ENCODE data around the gene UBTF. TPM values are rescaled to one million over a fixed set of nuclear protein-coding genes. Genes with fewer than 3 reads are reported as not detected.

Gene UBTF
- total and polyA plus RNA-seq, 2 donors (not counting 3 experiments of a cell fraction or from before 2014, with no cell fraction given), result 14.7 to 84.7 TPM

GRCh38 chr17:44247440-44247841, 28.0 kb upstream of the UBTF start:
- Histone ChIP-seq H3K79me2 (ENCODE audit: control insufficient read depth, insufficient read depth, low read length) (no peaks in the 10 kb centered on the region), H3K9me3 (replicated peaks; ENCODE audit: control insufficient read depth, insufficient read depth, low read length) (no peaks in the 10 kb centered on the region), H3K4me2 (ENCODE audit: insufficient read depth, low read length) (no peak overlapping the region), H3K4me3 (replicated peaks in 1 of 3; ENCODE audit: insufficient read depth in 1 of 3, low read depth in 1 of 3, low read length in 3 of 3) (no peak overlapping the region), H3K4me1 (ENCODE audit: control insufficient read depth, extremely low read depth, insufficient read depth, low read length) (peaks cover 3% of the 10 kb centered on the region), H3K27me3 (ENCODE audit: control insufficient read depth in 2 of 2, insufficient read depth in 2 of 2, low read length in 2 of 2) (no peaks in the 10 kb centered on the region), H3K9me1 (replicated peaks; ENCODE audit: control insufficient read depth, extremely low read depth, insufficient read depth, low read length) (no peaks in the 10 kb centered on the region), H2AFZ (ENCODE audit: low read depth, low read length) (no peak overlapping the region), H4K20me1 (replicated peaks; ENCODE audit: control insufficient read depth, extremely low read depth, insufficient read depth, low read length) (no peaks in the 10 kb centered on the region), H3K9ac (replicated peaks; ENCODE audit: extremely low read depth, insufficient read depth, low read length) (no peak overlapping the region), H3K36me3 (ENCODE audit: control insufficient read depth in 2 of 2, extremely low read depth in 1 of 2, insufficient read depth in 2 of 2, low read length in 2 of 2) (no peaks in the 10 kb centered on the region), H3K27ac (ENCODE audit: insufficient read depth, low read depth, low read length) (no peak overlapping the region)
- intact Hi-C loops (cut with micrococcal nuclease) (no loop called here), dilution Hi-C loops (cut with MboI; ENCODE audit: extremely low pct_ligation_motif_present, low sequenced_read_pairs) (no loop called here)
- TF ChIP-seq EZH2 (IDR thresholded peaks at IDR 0.05; ENCODE audit: borderline replicate concordance, low read depth, low read length, severe bottlenecking) (no peak), POLR2AphosphoS5 (IDR thresholded peaks at IDR 0.05; ENCODE audit: insufficient read depth, low read depth, low read length) (no peak), FOS (IDR thresholded peaks at IDR 0.05; ENCODE audit: borderline replicate concordance, insufficient read depth, low read length) (no peak), JUN (IDR thresholded peaks at IDR 0.05; ENCODE audit: borderline replicate concordance, insufficient read depth, insufficient read length, low read depth) (no peak), MAX (IDR thresholded peaks at IDR 0.05; ENCODE audit: insufficient read depth, insufficient read length) (no peak), GATA2 (IDR thresholded peaks at IDR 0.05; ENCODE audit: insufficient read depth, insufficient read length, low read depth, low read length) (no peak), MYC (IDR thresholded peaks at IDR 0.05; ENCODE audit: low read depth, low read length) (no peak)
- CTCF ChIA-PET, result interaction anchor here (1.1 kb wide), 1 partner anchor 11 kb away, joined by 4 read pairs; no protein-coding TSS in a partner anchor
- DNase-seq (ENCODE audit: low read depth, low spot score) (no peak), FAIRE-seq (no peak)
- BruUV-seq (replicated peaks), result no TSS peak
- POLR2A ChIA-PET, result interaction anchor here (0.6 kb wide), 1 partner anchor 25 kb away, joined by 4 read pairs; no protein-coding TSS in a partner anchor

- Histone ChIP-seq H3K9me3 (replicated peaks; ENCODE audit: control insufficient read depth, insufficient read depth, low read length) (no peaks in the 10 kb centered on the region), H3K27ac (ENCODE audit: insufficient read depth, low read depth, low read length) (no peak overlapping the region), H3K4me2 (ENCODE audit: insufficient read depth, low read length) (no peak overlapping the region), H3K4me1 (ENCODE audit: control insufficient read depth, extremely low read depth, insufficient read depth, low read length) (peaks cover 3% of the 10 kb centered on the region), H4K20me1 (replicated peaks; ENCODE audit: control insufficient read depth, extremely low read depth, insufficient read depth, low read length) (no peaks in the 10 kb centered on the region), H3K9ac (replicated peaks; ENCODE audit: extremely low read depth, insufficient read depth, low read length) (no peak overlapping the region), H3K79me2 (ENCODE audit: control insufficient read depth, insufficient read depth, low read length) (no peaks in the 10 kb centered on the region), H3K36me3 (ENCODE audit: control insufficient read depth in 2 of 2, extremely low read depth in 1 of 2, insufficient read depth in 2 of 2, low read length in 2 of 2) (no peaks in the 10 kb centered on the region), H3K9me1 (replicated peaks; ENCODE audit: control insufficient read depth, extremely low read depth, insufficient read depth, low read length) (no peaks in the 10 kb centered on the region), H3K27me3 (ENCODE audit: control insufficient read depth in 2 of 2, insufficient read depth in 2 of 2, low read length in 2 of 2) (peaks cover 0 to 2% of the 10 kb centered on the region in 2 experiments), H2AFZ (ENCODE audit: low read depth, low read length) (no peak overlapping the region), H3K4me3 (replicated peaks in 1 of 3; ENCODE audit: insufficient read depth in 1 of 3, low read depth in 1 of 3, low read length in 3 of 3) (no peak overlapping the region)
- ChIA-PET CTCF (interaction anchor here (0.6 kb wide), 1 partner anchor 60 kb away, joined by 3 read pairs; no protein-coding TSS in a partner anchor), POLR2A (interaction anchor here (0.7 kb wide), 1 partner anchor 235 kb away, joined by 16 read pairs; no protein-coding TSS in a partner anchor)
- FAIRE-seq (no peak), DNase-seq (ENCODE audit: low read depth, low spot score) (no peak)
- no peak for TF ChIP-seq FOS (IDR thresholded peaks at IDR 0.05; ENCODE audit: borderline replicate concordance, insufficient read depth, low read length)
- TF ChIP-seq GATA2 (IDR thresholded peaks at IDR 0.05; ENCODE audit: insufficient read depth, insufficient read length, low read depth, low read length), result no peak
- TF ChIP-seq POLR2AphosphoS5 (IDR thresholded peaks at IDR 0.05; ENCODE audit: insufficient read depth, low read depth, low read length), result no peak
- no peak for TF ChIP-seq JUN (IDR thresholded peaks at IDR 0.05; ENCODE audit: borderline replicate concordance, insufficient read depth, insufficient read length, low read depth)
- TF ChIP-seq POLR2A (IDR thresholded peaks at IDR 0.05; ENCODE audit: low read depth, low read length), result no peak
- TF ChIP-seq MYC (IDR thresholded peaks at IDR 0.05; ENCODE audit: low read depth, low read length), result no peak
- TF ChIP-seq MAX (IDR thresholded peaks at IDR 0.05; ENCODE audit: insufficient read depth, insufficient read length), result no peak
- TF ChIP-seq EZH2 (IDR thresholded peaks at IDR 0.05; ENCODE audit: borderline replicate concordance, low read depth, low read length, severe bottlenecking), result no peak
- no peak for TF ChIP-seq CTCF (IDR thresholded peaks at IDR 0.05; ENCODE audit: extremely low read depth in 1 of 2, insufficient read depth in 1 of 2, low read depth in 1 of 2, low read length in 2 of 2)
- dilution Hi-C loops (cut with MboI; ENCODE audit: extremely low pct_ligation_motif_present, low sequenced_read_pairs) (no loop called here), intact Hi-C loops (cut with micrococcal nuclease) (no loop called here)
- no TSS peak for BruUV-seq (replicated peaks)
Measured at GRCh38 chr17:44241106-44241624, 21.7 kb upstream of the UBTF start.
